IMR-90 (cell line): ENCODE measurements around the gene ABHD16B. TPM values are rescaled to one million over a fixed set of nuclear protein-coding genes. Genes with fewer than 3 reads are reported as not detected.

Source experiments
- ATAC-seq: fragments of 200-7000 bp; cut with Tn5 transposase; 2 replicates; pipeline ENCODE4 v1.9.1; 2020; ENCODE audit warnings: low read depth, mild to moderate bottlenecking, moderate library complexity
- BruUV-seq: library from RNA; stranded (reverse); fragments of 400-500 nt; replicated peaks from 2 replicates; lab custom pipeline; 2021; lab: Mats Ljungman, UMichigan
- CTCF ChIA-PET: fragments of 300-600 bp; formaldehyde crosslinking; extraction: SDS; loops from one replicate; lab custom pipeline; 2021; ENCODE audit warnings: antibody characterized with exemption; lab: Yijun Ruan, JAX
- POLR2A ChIA-PET: fragments of 300-600 bp; sonication (Branson Sonifier 250); formaldehyde crosslinking; loops from one replicate; lab custom pipeline; 2022; ENCODE audit warnings: antibody characterized with exemption; ENCODE audit not compliant: unreplicated experiment; lab: Charles Lee
- DNase-seq: peaks from one replicate; pipeline ENCODE4 v3.0.0; 2013
- H2AFZ ChIP-seq: replicated peaks from 2 replicates; pipeline ENCODE3; 2013; ENCODE audit warnings: low read length, mild to moderate bottlenecking; ENCODE audit not compliant: poor library complexity
- H2AK5ac ChIP-seq: 2 replicates; pipeline ENCODE4 v1.6.1; 2013; ENCODE audit warnings: low read depth, low read length, inconsistent platforms
- H2AK9ac ChIP-seq: replicated peaks from 2 replicates; pipeline ENCODE3; 2013; ENCODE audit warnings: mild to moderate bottlenecking, low read depth, low read length, moderate library complexity; ENCODE audit not compliant: poor library complexity
- H2BK120ac ChIP-seq: 2 replicates; pipeline ENCODE4 v1.6.1; 2013; ENCODE audit warnings: low read depth, low read length, inconsistent platforms
- H2BK15ac ChIP-seq: 3 replicates; pipeline ENCODE4 v1.6.1; 2013; ENCODE audit warnings: low read depth, low read length, inconsistent platforms
- H2BK20ac ChIP-seq: 2 replicates; pipeline ENCODE4 v1.6.1; 2013; ENCODE audit warnings: low read depth, mild to moderate bottlenecking, inconsistent platforms, low read length, moderate library complexity
- H2BK5ac ChIP-seq: 2 replicates; pipeline ENCODE4 v1.6.1; 2013; ENCODE audit warnings: mild to moderate bottlenecking, low read depth, low read length, inconsistent platforms; ENCODE audit not compliant: poor library complexity, severe bottlenecking
- H3K14ac ChIP-seq: replicated peaks from 2 replicates; pipeline ENCODE4 v1.6.1; 2013; ENCODE audit warnings: low read depth, low read length, inconsistent platforms
- H3K18ac ChIP-seq: 2 replicates; pipeline ENCODE4 v1.6.1; 2013; ENCODE audit warnings: low read depth, low read length, control low read depth
- H3K23ac ChIP-seq: 2 replicates; pipeline ENCODE4 v1.6.1; 2013; ENCODE audit warnings: low read depth, low read length, inconsistent platforms
- H3K27ac ChIP-seq: 2 replicates; pipeline ENCODE4 v1.5.1; 2013; ENCODE audit warnings: mild to moderate bottlenecking, control low read depth, low read length; ENCODE audit not compliant: insufficient read depth
- H3K27me3 ChIP-seq: 2 replicates; pipeline ENCODE4 v1.6.1; 2013; ENCODE audit warnings: low read length; ENCODE audit not compliant: control insufficient read depth, insufficient read depth
- H3K36me3 ChIP-seq: 2 replicates; pipeline ENCODE4 v1.6.1; 2013; ENCODE audit warnings: low read length, mixed read lengths; ENCODE audit not compliant: control insufficient read depth, insufficient read depth
- H3K4ac ChIP-seq: 2 replicates; pipeline ENCODE4 v1.6.1; 2013; ENCODE audit warnings: low read depth, low read length, inconsistent platforms
- H3K4me1 ChIP-seq: 2 replicates; pipeline ENCODE4 v1.6.1; 2013; ENCODE audit warnings: low read length, mixed read lengths; ENCODE audit not compliant: control insufficient read depth, insufficient read depth
- H3K4me2 ChIP-seq: 2 replicates; pipeline ENCODE4 v1.6.1; 2013; ENCODE audit warnings: low read depth, mild to moderate bottlenecking, control low read depth, low read length, moderate library complexity
- H3K4me3 ChIP-seq: 2 replicates; pipeline ENCODE4 v1.5.1; 2013; ENCODE audit warnings: low read depth, mild to moderate bottlenecking, control low read depth, low read length, moderate library complexity; ENCODE audit not compliant: insufficient read depth
- H3K56ac ChIP-seq: 2 replicates; pipeline ENCODE4 v1.6.1; 2013; ENCODE audit warnings: low read length, inconsistent platforms; ENCODE audit not compliant: insufficient read depth; ENCODE audit errors: extremely low read depth
- H3K79me1 ChIP-seq, 2 experiments: 2 replicates each; pipeline ENCODE4 v1.6.1; 2013; ENCODE audit warnings: low read length in 2 of 2, inconsistent platforms in 1 of 2, low read depth in 1 of 2
- H3K9ac ChIP-seq: 2 replicates; pipeline ENCODE4 v1.6.1; 2013; ENCODE audit warnings: low read depth, low read length, control low read depth
- H3K9me1 ChIP-seq: 2 replicates; pipeline ENCODE4 v1.6.1; 2013; ENCODE audit warnings: low read length, inconsistent platforms; ENCODE audit not compliant: insufficient read depth
- H3K9me3 ChIP-seq: 2 replicates; pipeline ENCODE4 v1.6.1; 2013; ENCODE audit warnings: low read length; ENCODE audit not compliant: control insufficient read depth, insufficient read depth
- H4K20me1 ChIP-seq: 2 replicates; pipeline ENCODE4 v1.6.1; 2013; ENCODE audit warnings: low read length, inconsistent platforms; ENCODE audit not compliant: insufficient read depth
- H4K5ac ChIP-seq: 2 replicates; pipeline ENCODE4 v1.6.1; 2013; ENCODE audit warnings: mild to moderate bottlenecking, low read depth, low read length, control low read depth
- H4K8ac ChIP-seq, 2 experiments: 2 replicates each; pipeline ENCODE4 v1.6.1; 2013; ENCODE audit warnings: low read depth in 2 of 2, low read length in 2 of 2, control low read depth in 1 of 2, inconsistent platforms in 1 of 2
- H4K91ac ChIP-seq: 2 replicates; pipeline ENCODE4 v1.6.1; 2013; ENCODE audit warnings: low read depth, low read length, inconsistent platforms; ENCODE audit not compliant: insufficient read depth
- MAZ ChIP-seq: IDR thresholded peaks from 2 replicates; pipeline ENCODE4 v1.6.1; 2012; ENCODE audit warnings: low read depth, mild to moderate bottlenecking, low read length, improper control_type of control experiment, moderate library complexity, borderline replicate concordance
- RAD21 ChIP-seq: IDR thresholded peaks from 2 replicates; pipeline ENCODE4 v1.6.1; 2012; ENCODE audit warnings: low read length, improper control_type of control experiment
- RCOR1 ChIP-seq: IDR thresholded peaks from 2 replicates; pipeline ENCODE4 v1.6.1; 2012; ENCODE audit warnings: mild to moderate bottlenecking, low read length, improper control_type of control experiment; ENCODE audit not compliant: insufficient replicate concordance
- whole genome bisulfite sequencing, 2 experiments: methylation state at CpG; one replicate each; pipeline versions ENCODE4 v1.1.5 to v1.1.7; 2013; ENCODE audit warnings: missing lambda C conversion rate in 2 of 2; ENCODE audit not compliant: insufficient read length in 1 of 2; ENCODE audit errors: extremely low coverage in 2 of 2; 5-methylcytosine and 5-hydroxymethylcytosine counted together
- dilution Hi-C: fragments of 300-500 bp; cut with HindIII; formaldehyde crosslinking; loops from one replicate; pipeline ENCODE4 v1.14.3; 2018; ENCODE audit warnings: low sequenced_read_pairs; ENCODE audit not compliant: unreplicated experiment
- in situ Hi-C: fragments of 300-500 bp; cut with MboI; formaldehyde crosslinking; loops from 3 replicates; pipeline ENCODE4 v1.14.3; 2019; ENCODE audit warnings: low sequenced_read_pairs, inconsistent platforms, mixed read lengths
- intact Hi-C: fragments of 100-400 bp; cut with micrococcal nuclease; formaldehyde crosslinking; loops from 2 replicates; pipeline ENCODE4 v1.10.0; 2022
- polyA plus RNA-seq, 3 experiments: library from polyadenylated mRNA; depleted of rRNA; stranded (reverse); fragments of >200 nt; gene quantifications; 2 replicates each; pipeline ENCODE4 v1.2.3, GENCODE V29; 2012; ENCODE audit warnings: low replicate concordance in 1 of 3
- total RNA-seq: library from RNA; depleted of rRNA; stranded (reverse); fragments of >200 nt; gene quantifications from 2 replicates; pipeline ENCODE4 v1.2.3, GENCODE V29; 2012

ABHD16B gene
- total and polyA plus RNA-seq, 2 of the 4 experiments (the other 2 are of a cell fraction), result 0.05 TPM; not detected in 1

- H3K27me3 ChIP-seq, result no peaks in the 10 kb centered on the region
- H3K9ac ChIP-seq, result peak within 1 kb of the TSS; percentile 48
- peaks cover 25% of the 10 kb centered on the region for H3K9me1 ChIP-seq
- H3K4me1 ChIP-seq, result peaks cover 40% of the 10 kb centered on the region
- ChIA-PET CTCF (no interaction called here), POLR2A (no interaction called here)
- 0% methylated on average over 54 of the region's 147 CpGs; no CpG with 5 or more reads in 1 of the 2 experiments for WGBS, 2 experiments
- H3K4ac ChIP-seq, result 0 out of 2 replicates have a peak within 1 kb of the TSS, but pooled peaks have one; percentile 34
- peak; percentile 49 for DNase-seq
- dilution Hi-C loops, result no loop called here
- H4K20me1 ChIP-seq, result peaks cover 32% of the 10 kb centered on the region; the same call in 1 of the 2 replicates
- peak within 1 kb of the TSS; percentile 52; the same call in 1 of the 2 replicates for H4K91ac ChIP-seq
- peak within 1 kb of the TSS; percentile 59 for H3K4me3 ChIP-seq
- H2BK120ac ChIP-seq, result peak within 1 kb of the TSS; percentile 3
- BruUV-seq, result no TSS peak
- intact Hi-C loops, result loop anchor here (1.0 kb wide), 1 partner anchor 33 kb away; no protein-coding TSS in a partner anchor
- H4K8ac ChIP-seq, result peak within 1 kb of the TSS in 1 of 2 experiments; percentile 22; a peak in 2 of 4 replicates
- H2AK5ac ChIP-seq, result 0 out of 2 replicates have a peak within 1 kb of the TSS, but pooled peaks have one; percentile 20
- no peaks in the 10 kb centered on the region for H3K36me3 ChIP-seq
- no peaks in the 10 kb centered on the region for H3K9me3 ChIP-seq
- peak within 1 kb of the TSS; percentile 34 for H3K27ac ChIP-seq
- H2BK15ac ChIP-seq, result no peak within 1 kb of the TSS
- H3K4me2 ChIP-seq, result peak within 1 kb of the TSS; percentile 93
- TF ChIP-seq MAZ, result peak; percentile 39; the same call in 1 of the 2 replicates
- TF ChIP-seq RCOR1, result no peak
- TF ChIP-seq RAD21, result no peak
- H3K23ac ChIP-seq, result peak within 1 kb of the TSS; percentile 70; the same call in 1 of the 2 replicates
- in situ Hi-C loops, result no loop called here
- H2AFZ ChIP-seq, result peak within 1 kb of the TSS; percentile 90
- peaks cover 18 to 51% of the 10 kb centered on the region in 2 experiments for H3K79me1 ChIP-seq
- ATAC-seq, result peak; percentile 65
- no peak within 1 kb of the TSS for H2BK5ac ChIP-seq
- peak within 1 kb of the TSS; percentile 90 for H2AK9ac ChIP-seq
- no peak within 1 kb of the TSS for H3K18ac ChIP-seq
- peak within 1 kb of the TSS; percentile 85; the same call in 1 of the 2 replicates for H3K14ac ChIP-seq
- no peak within 1 kb of the TSS for H3K56ac ChIP-seq
- H2BK20ac ChIP-seq, result no peak within 1 kb of the TSS
- H4K5ac ChIP-seq, result no peak within 1 kb of the TSS
These were observed 30.3 kb upstream of the ABHD16B start, which contains the start of gene ZBTB46 for GRCh38 chr20:63830841-63831588. Gene ZBTB46 (minus strand): TSS chr20:63831264. CDS start chr20:63790757, 40,507 bp downstream.
